ENCODE measurements around the gene ZNF491. TPM values are rescaled to one million over a fixed set of nuclear protein-coding genes. Genes with fewer than 3 reads are reported as not detected.
A peak's percentile ranks its signal among the peaks of the same experiment; 100 is the strongest.
"Not testable (repeated sequence)": the region's sequence is repeated elsewhere in the genome, so short reads cannot be mapped to it uniquely, and the experiment has no call there.

Gene ZNF491
- total RNA-seq, 1 donor from 2014 or later = 26.0 TPM

DNA sequence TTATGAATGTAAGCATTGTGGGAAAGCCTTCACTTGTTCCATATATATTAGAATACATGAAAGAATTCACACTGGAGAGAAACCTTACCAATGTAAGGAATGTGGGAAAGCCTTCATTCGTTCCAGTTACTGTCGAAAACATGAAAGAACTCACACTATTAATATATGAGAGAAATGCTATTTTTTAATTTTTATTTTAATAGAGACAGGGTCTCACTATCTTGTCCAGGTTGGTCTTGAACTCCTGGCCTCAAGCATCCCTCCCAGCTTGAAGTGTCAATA lies 8.7 kb downstream of the ZNF491 start:
- Mint-ChIP-seq H3K4me1 (ENCODE audit: low read depth, unreplicated experiment) (no peaks in the 10 kb centered on the region), H3K27me3 (ENCODE audit: unreplicated experiment) (peaks cover 6% of the 10 kb centered on the region), H3K4me3 (ENCODE audit: unreplicated experiment) (no peak overlapping the region), H3K36me3 (ENCODE audit: unreplicated experiment) (peaks cover 81% of the 10 kb centered on the region), H3K27ac (ENCODE audit: unreplicated experiment) (no peak overlapping the region), H3K9me3 (ENCODE audit: unreplicated experiment) (peaks cover 26% of the 10 kb centered on the region)
- no peak for DNase-seq
- TF ChIP-seq CTCF (IDR thresholded peaks at IDR 0.05; ENCODE audit: partially characterized antibody, unreplicated experiment) = no peak

GRCh38 chr19:11813703-11814028 lies 15.3 kb downstream of the ZNF491 start:
- Mint-ChIP-seq H3K27me3 (ENCODE audit: unreplicated experiment) (peaks cover 2% of the 10 kb centered on the region), H3K4me1 (ENCODE audit: low read depth, unreplicated experiment) (peaks cover 5% of the 10 kb centered on the region), H3K4me3 (ENCODE audit: unreplicated experiment) (peak overlapping the region; percentile 86), H3K36me3 (ENCODE audit: unreplicated experiment) (peaks cover 33% of the 10 kb centered on the region), H3K27ac (ENCODE audit: unreplicated experiment) (peak overlapping the region; percentile 85), H3K9me3 (ENCODE audit: unreplicated experiment) (peaks cover 15% of the 10 kb centered on the region)
- DNase-seq = no peak
- no peak for TF ChIP-seq CTCF (IDR thresholded peaks at IDR 0.05; ENCODE audit: partially characterized antibody, unreplicated experiment)

DNA sequence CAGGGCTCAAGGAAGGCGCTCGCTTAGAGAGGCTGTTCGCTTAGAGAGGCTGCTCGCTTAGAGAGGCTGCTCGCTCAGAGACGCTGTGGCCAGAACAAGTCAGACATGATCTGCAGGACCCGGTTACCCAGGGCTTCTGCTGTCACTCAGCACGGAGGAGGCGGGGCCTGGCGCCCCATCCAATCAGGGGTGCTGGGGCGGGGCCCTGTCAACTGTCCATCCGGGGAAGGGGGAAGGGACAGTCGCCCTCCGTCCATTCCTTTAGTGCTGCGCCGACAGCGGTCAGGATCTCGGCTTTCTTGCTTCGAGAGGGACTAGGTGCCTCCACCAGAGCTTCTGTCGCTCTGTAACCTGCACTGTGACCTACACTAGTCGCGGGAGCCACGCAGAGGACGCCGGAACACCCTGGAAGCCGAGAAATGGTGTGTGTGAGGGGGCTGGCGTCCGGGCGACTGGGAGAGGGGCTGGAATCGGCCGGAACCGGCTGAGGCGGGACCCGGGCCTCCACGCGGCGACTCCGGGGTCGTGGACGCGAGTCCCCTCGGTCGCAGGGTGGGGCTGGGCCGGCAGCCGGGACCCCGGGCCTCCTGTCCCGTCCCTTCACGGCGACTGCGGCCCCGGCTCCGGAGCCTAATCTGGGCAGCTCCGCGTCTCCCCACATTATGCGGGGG lies 15.8 kb downstream of the ZNF491 start, which contains the start of gene ZNF440:
Gene ZNF440, plus strand, starts transcription at position 245 of the 671 bp plus-strand sequence. Its CDS starts 175 bp downstream, at position 420.
- peaks cover 30% of the 10 kb centered on the region for H3K36me3 Mint-ChIP-seq (ENCODE audit: unreplicated experiment)

GRCh38 chr19:11814700-11815035 lies 16.3 kb downstream of the ZNF491 start:
- Mint-ChIP-seq H3K4me1 (ENCODE audit: low read depth, unreplicated experiment) (peaks cover 5% of the 10 kb centered on the region), H3K27me3 (ENCODE audit: unreplicated experiment) (peaks cover 2% of the 10 kb centered on the region), H3K27ac (ENCODE audit: unreplicated experiment) (peak overlapping the region; percentile 33), H3K9me3 (ENCODE audit: unreplicated experiment) (peaks cover 9% of the 10 kb centered on the region), H3K36me3 (ENCODE audit: unreplicated experiment) (peaks cover 27% of the 10 kb centered on the region), H3K4me3 (ENCODE audit: unreplicated experiment) (peak overlapping the region; percentile 88)
- no peak for DNase-seq
- no peak for TF ChIP-seq CTCF (IDR thresholded peaks at IDR 0.05; ENCODE audit: partially characterized antibody, unreplicated experiment)

More for the DNA sequence above, 15.8 kb downstream of the ZNF491 start, which contains the start of gene ZNF440:
- Mint-ChIP-seq H3K27me3 (ENCODE audit: unreplicated experiment) (peaks cover 2% of the 10 kb centered on the region), H3K27ac (ENCODE audit: unreplicated experiment) (peak within 1 kb of the TSS; percentile 85), H3K9me3 (ENCODE audit: unreplicated experiment) (peaks cover 11% of the 10 kb centered on the region), H3K4me3 (ENCODE audit: unreplicated experiment) (peak within 1 kb of the TSS; percentile 88), H3K4me1 (ENCODE audit: low read depth, unreplicated experiment) (peaks cover 5% of the 10 kb centered on the region)
- peak; percentile 98 for DNase-seq
- TF ChIP-seq CTCF (IDR thresholded peaks at IDR 0.05; ENCODE audit: partially characterized antibody, unreplicated experiment) = no peak

DNA sequence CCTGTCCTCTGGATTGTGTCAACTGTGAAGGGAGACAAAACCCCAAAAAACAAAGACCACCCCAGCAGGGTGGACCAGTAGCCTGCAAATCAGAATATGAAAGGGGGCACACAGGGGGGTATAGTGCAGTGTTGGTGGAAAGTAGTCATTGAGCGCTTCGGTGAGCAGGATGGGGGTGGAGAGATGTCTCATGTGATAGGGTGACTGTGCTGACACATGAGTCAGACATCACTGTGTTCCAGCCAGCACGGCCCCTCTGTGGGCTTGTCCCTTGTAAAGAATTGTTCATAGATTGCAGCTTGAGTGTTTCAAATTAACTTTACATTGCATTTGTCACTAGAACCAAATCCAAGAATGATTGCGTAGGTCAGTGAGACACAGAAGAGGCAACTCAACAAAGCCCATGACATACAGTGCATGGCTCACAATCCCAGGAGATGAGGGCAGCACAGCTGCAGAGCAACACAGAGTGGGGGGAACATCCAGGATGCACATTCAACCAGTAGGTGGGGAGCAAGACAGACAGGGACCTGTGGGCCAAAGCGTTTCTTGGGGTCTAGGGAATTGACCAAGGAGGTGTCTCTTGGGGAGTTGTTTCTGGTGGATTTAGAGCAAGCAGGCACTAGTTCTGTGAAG lies 23.3 kb downstream of the ZNF491 start:
- no peak for DNase-seq
- no peak overlapping the region for H3K4me3 Mint-ChIP-seq (ENCODE audit: unreplicated experiment)
- H3K27ac Mint-ChIP-seq (ENCODE audit: unreplicated experiment) = no peak overlapping the region
- peaks cover 2% of the 10 kb centered on the region for H3K27me3 Mint-ChIP-seq (ENCODE audit: unreplicated experiment)
- H3K36me3 Mint-ChIP-seq (ENCODE audit: unreplicated experiment) = peaks cover 28% of the 10 kb centered on the region
- peaks cover 3% of the 10 kb centered on the region for H3K9me3 Mint-ChIP-seq (ENCODE audit: unreplicated experiment)
- TF ChIP-seq CTCF (IDR thresholded peaks at IDR 0.05; ENCODE audit: partially characterized antibody, unreplicated experiment) = no peak
- no peaks in the 10 kb centered on the region for H3K4me1 Mint-ChIP-seq (ENCODE audit: low read depth, unreplicated experiment)

GRCh38 chr19:11828957-11829876 lies 30.9 kb downstream of the ZNF491 start:
- Mint-ChIP-seq H3K36me3 (ENCODE audit: unreplicated experiment) (peaks cover 60% of the 10 kb centered on the region), H3K9me3 (ENCODE audit: unreplicated experiment) (peaks cover 12% of the 10 kb centered on the region)
- H3K27me3 Mint-ChIP-seq (ENCODE audit: unreplicated experiment); H3K27ac Mint-ChIP-seq (ENCODE audit: unreplicated experiment); DNase-seq; H3K4me3 Mint-ChIP-seq (ENCODE audit: unreplicated experiment); H3K4me1 Mint-ChIP-seq (ENCODE audit: low read depth, unreplicated experiment): not testable (repeated sequence)
